PC-9 (cell line): ENCODE measurements around the gene ROBO1.

ENCODE experiments used
- CTCF ChIP-seq: fragments of 200-600 bp; sonication (generic); conservative IDR thresholded peaks from 2 replicates; pipeline ENCODE4 v1.6.1; 2017; ENCODE audit warnings: mixed run types, antibody characterized with exemption, mild to moderate bottlenecking, moderate library complexity
- EZH2 ChIP-seq: fragments of 200-600 bp; sonication (generic); IDR thresholded peaks from 2 replicates; pipeline ENCODE4 v1.8.0; 2017; ENCODE audit warnings: antibody characterized with exemption, low read depth

DNA sequence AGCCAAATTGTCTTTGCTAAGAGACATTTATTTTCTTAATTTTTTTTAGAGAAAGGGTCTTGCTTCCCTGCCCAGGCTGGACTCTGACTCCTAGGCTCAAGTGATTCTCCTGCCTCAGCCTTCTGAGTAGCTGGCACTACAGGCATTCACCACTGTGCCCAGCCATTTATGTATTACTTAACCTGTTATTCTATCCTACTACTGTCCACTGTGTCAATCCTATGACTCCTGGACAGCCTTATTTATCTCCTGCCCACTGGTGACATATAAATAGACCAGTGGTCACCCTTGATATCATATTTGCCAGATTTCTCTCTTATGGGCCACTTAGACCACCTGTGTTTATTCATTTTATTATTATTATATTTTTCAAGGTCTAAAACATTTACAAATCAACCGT is 161.4 kb downstream of the ROBO1 start:
- no peak for TF ChIP-seq CTCF
- TF ChIP-seq EZH2 = no peak
